HG03045 (cell line): Measurements from ENCODE around the gene STAM.

Experiments
- ATAC-seq: cut with Tn5 transposase; IDR thresholded peaks from one replicate; pipeline ENCODE4 v1.9.1; 2021; ENCODE audit warnings: mild to moderate bottlenecking, moderate library complexity; ENCODE audit not compliant: unreplicated experiment

The STAM gene

GRCh38 chr10:17673471-17674061, 29.6 kb downstream of the STAM start:
- no peak for ATAC-seq

DNA sequence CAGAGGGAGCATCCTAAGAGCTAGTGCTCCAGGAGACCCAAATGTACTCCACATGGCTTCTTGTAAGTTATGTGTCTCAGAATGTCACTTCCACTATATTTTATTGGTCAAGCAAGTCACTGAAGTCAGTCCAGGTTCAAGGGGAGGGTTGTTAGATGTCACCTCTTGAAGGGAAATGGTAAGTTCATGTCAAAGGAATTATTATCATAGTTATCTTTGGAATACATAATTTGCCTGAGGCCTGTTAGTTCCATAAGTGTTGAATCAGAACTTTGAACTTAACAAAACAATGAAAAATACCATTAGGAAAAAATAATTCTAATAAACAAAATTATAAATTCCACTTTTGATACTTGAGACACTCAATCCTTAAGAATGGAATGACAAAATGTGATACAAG, 30.6 kb downstream of the STAM start:
- no peak for ATAC-seq

- ATAC-seq = no peak
These were observed 31.7 kb downstream of the STAM start for GRCh38 chr10:17675638-17676037.

DNA sequence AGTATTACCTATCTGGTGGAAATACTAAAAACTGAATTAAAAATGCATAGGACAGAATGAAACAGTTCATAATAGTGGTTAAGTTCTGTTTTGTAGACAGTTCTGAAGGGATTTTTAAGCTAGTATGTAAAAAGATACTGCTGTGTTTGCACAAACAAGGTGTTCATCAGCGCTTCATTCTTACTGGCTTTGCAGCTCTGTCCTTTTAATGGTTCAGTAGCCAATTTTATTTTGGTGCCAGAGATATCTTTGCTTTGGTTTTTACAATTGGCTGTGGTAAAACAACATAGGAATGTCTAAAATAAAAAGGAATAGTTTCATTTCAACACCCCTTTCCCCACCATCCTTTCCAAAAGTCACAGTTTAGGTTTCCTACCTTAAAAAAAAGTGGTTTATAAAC, 33.0 kb downstream of the STAM start:
- no peak for ATAC-seq

DNA sequence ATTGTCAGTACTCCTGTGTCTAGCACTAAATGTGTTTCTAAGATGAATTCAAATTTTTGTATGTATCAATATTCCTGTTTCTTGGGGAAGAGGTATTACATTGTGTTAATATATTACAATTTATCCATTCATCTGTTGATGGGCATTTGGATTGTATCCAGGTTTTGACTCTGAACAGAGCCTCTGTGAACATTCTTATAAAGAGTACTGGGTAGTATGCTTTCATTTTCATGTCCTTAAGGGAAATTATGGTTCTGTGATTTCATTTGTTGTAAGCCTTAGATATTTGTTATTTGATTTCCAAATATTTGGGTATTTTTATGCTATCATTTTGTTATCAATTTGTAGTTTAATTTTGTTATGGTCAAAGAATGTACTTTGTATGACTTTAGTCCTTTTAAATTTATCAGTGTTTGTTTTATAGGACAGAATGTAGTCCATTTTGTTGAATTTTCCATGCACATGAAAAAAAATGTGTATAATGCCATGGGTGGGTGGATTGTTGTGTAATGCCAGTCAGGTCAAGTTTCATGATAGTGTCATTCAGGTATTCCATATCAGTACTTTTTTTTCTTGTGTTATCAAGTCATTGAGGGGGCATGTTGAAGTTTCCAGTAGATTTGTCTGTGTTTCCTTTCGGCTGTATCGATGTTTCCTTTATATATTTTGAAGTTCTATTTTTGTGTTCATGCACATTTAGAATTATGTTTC, 38.4 kb downstream of the STAM start:
- no peak for ATAC-seq

DNA sequence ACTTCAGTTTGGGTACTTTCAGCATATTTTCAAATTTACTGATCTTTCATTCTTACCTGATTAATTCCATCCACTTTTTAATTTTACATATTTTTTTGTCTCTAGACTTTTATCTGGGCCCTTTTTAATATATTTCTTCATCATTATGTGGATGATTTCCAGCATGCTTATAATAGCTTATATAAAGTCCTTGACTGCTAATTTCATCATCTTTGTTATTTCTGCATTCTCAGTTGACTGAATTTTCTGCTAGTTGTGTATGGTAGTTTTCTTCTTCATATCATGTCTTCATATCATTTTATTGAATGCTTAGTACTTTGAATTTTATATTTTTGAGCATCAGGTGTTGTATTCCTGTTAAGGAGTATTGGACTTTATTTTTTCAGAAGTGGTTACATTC, 39.6 kb downstream of the STAM start:
- ATAC-seq = no peak

DNA sequence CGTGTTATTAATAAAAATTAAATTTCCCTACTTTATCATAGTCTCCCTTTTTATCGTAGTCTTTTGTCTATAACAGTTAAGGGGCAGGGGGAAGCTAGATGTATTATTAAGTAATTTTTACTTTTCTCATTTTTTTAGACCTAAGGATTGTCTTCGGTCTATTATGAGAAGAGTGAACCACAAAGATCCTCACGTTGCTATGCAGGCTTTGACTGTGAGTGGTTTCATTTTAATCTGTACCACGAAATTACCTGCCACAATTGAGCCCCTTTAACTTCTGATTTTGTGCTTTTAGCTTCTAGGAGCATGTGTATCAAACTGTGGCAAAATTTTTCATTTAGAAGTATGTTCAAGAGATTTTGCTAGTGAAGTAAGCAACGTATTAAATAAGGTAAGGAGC, 40.6 kb downstream of the STAM start:
- ATAC-seq = no peak

DNA sequence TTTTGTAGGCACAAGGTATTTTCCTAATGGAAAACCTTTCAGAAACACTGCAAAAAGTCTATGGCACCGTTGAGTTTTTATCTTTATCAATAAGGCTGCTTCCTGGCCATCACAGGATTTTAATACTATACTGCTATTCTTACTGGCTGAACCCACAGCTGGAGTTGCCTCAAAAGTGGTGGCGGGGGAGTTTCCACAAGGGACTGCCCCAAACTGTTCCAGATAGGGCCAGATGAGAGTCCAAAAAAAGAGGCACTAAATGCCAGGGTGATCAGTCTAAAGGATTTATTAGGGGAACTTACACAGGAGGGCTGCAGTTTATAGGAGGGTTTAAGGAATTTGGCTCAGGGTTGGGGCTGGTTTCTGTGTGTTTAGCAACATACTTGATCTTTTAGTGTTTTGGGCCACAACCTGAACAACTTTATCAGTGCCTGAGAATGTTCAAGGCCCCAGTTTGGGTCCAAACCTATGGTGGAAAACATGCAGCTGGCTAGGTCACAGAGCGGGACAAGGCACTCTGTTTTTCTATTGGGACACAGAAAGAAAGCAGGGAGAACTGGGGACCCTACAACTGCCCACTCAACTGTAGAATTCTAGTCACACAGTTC, 41.4 kb downstream of the STAM start:
- peak; percentile 78 for ATAC-seq

GRCh38 chr10:17687117-17687831, 43.3 kb downstream of the STAM start:
- no peak for ATAC-seq

DNA sequence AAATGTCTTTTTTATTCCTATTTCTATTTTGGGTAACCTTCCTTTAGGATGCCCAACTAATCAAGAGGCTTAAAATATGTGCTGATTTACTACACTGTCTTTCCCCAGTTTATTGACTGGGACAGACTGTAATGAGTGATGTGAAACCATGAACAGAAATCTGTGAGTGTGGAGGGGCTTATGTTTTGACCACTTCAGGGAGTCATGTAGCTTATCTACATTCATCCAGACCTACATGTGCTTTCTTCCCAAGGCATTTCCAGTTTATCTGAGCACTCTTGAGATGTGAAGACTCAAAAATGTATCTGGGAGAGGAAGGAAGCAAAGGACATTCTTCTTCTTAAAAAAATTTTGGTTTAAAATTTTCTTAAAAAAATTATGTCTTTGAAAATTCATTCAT, 45.2 kb downstream of the STAM start:
- ATAC-seq = no peak

DNA sequence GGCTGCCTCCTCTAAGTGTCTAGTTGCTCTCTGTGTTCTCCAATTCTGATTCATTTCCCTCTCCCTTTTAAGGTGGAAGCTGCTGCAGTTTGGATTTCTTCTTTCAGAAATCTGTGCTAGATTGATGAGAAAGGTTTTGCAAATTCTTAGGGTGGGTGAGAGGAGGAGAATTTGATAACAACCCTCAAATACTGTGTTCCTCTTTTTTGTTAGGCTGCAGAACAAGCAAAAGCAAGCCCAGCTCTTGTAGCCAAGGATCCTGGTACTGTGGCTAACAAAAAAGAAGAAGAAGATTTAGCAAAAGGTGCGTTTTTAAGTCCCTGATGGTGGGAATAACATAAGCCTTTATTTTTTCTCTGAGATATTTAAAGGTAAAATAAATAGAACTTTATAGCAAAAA, 49.1 kb downstream of the STAM start:
- ATAC-seq = no peak

- ATAC-seq = no peak
These were observed 54.7 kb downstream of the STAM start for GRCh38 chr10:17698696-17699095.

- ATAC-seq = no peak
These were observed 57.4 kb downstream of the STAM start for GRCh38 chr10:17701301-17701700.

GRCh38 chr10:17703706-17704105, 59.8 kb downstream of the STAM start:
- no peak for ATAC-seq

GRCh38 chr10:17708821-17709220, 64.9 kb downstream of the STAM start:
- no peak for ATAC-seq

- ATAC-seq = no peak
These were observed 65.5 kb downstream of the STAM start for GRCh38 chr10:17709492-17709891.

DNA sequence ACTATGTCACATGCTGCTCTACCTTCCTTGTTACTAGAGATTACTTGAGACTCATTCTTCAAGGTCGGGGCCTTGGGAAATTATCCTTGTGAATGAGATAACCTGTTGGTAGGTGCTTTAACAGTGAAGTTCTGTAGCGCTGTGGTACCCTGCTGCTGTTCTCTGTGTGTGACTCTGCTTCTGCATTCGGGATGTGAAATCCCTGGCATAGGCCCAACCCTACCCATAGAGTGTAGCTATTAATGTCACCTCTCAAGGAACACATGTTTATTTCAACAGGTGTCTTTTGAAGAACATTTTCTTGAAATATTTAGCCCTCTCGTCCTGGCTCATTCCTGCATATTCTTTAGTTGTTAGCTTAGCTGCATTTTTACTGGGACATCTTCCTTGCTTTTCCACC, 66.2 kb downstream of the STAM start:
- ATAC-seq = no peak

GRCh38 chr10:17712053-17712452, 68.1 kb downstream of the STAM start:
- no peak for ATAC-seq

GRCh38 chr10:17712717-17713471, 68.9 kb downstream of the STAM start:
- ATAC-seq = no peak

GRCh38 chr10:17713758-17714157, 69.8 kb downstream of the STAM start:
- ATAC-seq = no peak

DNA sequence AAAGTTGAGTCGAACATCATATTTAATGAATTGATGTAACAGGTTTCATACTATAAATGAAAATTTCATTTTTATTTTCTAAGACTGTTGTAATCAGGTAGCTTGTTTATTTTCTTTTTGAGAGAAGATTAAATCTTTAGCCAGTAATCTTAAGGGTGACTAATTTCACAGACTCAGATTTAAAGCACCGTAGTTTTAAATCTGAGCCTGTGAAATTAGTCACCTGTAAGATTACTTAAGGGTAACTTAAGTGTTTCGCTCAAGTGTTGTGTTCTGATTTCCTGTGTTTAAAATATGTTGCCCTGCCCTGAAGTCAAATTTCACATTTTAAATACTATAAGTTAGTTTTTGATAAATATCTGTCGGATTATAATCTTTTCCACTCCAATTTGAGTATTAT, 72.2 kb downstream of the STAM start:
- no peak for ATAC-seq
